CD4-positive, alpha-beta T cell treated with Interleukin-15 for 4 hours (primary cell): ENCODE data around the gene ZNF555.
A peak's percentile ranks its signal among the peaks of the same experiment; 100 is the strongest.
"Not testable (repeated sequence)": the region's sequence is repeated elsewhere in the genome, so short reads cannot be mapped to it uniquely, and the experiment has no call there.

Experiments
- DNase-seq: peaks from one replicate; pipeline ENCODE4 v3.0.0-alpha.2; 2020; ENCODE audit warnings: low spot score

ZNF555 gene

GRCh38 chr19:2840794-2841791 is at the start of gene ZNF555:
Gene ZNF555, plus strand, starts transcription at chr19:2841475. Its CDS starts 98 bp downstream, at chr19:2841573.
- peak; percentile 99 for DNase-seq

DNA sequence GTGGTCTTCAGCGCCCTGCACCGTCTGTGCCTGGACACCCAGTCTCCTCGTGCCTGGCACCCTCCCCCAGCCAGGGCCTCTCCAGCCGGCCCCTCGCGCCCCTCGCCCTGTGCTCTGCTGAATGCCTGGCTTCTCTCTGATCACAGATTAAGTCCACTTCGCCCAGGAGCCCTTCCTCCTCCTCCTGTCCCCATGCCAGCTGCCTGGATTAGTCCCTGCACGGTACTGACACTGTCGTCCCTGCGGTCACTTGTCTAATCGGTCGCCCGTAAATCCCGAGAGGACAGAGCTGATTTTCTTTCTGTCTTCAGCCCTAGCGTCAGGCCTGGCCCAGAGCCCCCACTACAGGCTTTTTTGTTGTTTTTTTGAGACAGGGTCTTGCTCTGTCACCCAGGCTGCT is 49.4 kb upstream of the ZNF555 start:
- no peak for DNase-seq

DNA sequence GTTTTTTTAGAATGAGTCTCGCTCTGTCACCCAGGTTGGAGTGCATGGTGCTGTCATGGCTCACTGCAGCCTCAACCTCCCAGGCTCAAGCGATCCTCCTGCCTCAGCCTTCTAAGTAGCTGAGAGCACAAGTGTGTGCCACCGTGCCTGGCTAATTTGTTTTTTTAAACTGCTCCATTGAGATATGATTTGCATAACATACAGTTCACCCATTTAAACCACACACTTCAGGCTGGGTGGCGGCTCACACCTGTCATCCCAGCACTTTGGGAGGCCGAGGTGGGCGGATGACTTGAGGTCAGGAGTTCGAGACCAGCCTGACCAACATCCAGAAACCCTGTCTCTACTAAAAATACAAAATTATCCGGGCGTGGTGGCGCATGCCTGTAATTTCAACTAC is 48.6 kb upstream of the ZNF555 start:
- not testable (repeated sequence) for DNase-seq

DNA sequence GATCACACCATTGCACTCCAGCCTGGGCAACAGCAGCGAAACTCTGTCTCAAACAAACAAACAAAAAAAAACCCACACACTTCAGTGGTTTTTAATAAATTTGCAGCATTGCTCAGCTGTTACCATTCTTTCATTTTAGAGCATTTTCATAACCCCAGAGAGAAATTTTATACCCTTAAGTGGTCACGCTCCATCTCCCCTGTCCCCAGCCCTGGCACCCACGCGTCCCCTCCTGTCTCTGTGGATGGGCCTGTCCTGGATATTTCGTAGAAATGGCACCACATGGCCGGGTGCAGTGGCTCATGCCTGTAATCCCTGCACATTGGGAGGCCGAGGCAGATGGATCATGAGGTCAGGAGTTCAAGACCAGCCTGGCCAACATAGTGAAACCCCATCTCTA is 48.1 kb upstream of the ZNF555 start:
- no peak for DNase-seq

- DNase-seq, result no peak
Observed at GRCh38 chr19:2793577-2793976, 47.7 kb upstream of the ZNF555 start.

DNA sequence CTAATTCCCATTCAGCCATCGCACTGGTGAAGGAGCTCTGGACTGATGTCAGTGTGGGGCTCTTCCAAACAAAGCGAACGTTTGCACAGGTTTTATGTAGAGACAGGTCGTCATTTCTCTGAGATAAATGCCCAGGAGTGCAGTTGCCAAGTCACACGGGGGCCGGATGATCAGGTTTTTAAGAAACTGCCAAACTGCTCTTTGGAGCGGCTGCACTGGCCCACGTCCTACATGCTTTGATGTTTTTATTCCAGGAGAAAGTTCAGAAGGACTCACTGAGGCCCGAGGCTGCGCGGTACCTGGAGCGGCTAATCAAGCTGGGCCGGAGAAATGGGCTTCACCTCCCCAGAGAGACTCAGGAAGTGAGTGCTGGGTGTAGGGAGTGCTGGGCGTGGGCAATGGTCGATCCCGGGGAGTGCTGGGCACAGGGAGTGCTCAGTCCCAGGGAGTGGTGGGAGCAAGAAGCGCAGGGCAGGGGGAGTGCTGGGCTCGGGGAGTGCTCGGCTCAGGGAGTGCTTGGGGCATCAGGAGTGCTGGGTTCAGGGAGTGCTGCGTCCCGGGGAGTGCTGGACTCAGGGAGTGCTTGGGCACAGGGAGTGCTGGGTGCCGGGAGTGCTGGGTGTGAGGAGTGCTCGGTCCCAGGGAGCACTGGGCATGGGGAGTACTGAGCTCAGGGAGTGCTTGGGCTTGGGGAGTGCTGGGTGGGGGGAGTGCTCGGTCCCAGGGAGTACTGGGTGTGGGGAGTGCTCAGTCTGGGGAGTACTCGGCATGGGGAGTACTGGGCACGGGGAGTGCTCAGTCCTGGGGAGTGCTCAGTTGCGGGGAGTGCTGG is 45.2 kb upstream of the ZNF555 start:
- DNase-seq, result no peak

DNA sequence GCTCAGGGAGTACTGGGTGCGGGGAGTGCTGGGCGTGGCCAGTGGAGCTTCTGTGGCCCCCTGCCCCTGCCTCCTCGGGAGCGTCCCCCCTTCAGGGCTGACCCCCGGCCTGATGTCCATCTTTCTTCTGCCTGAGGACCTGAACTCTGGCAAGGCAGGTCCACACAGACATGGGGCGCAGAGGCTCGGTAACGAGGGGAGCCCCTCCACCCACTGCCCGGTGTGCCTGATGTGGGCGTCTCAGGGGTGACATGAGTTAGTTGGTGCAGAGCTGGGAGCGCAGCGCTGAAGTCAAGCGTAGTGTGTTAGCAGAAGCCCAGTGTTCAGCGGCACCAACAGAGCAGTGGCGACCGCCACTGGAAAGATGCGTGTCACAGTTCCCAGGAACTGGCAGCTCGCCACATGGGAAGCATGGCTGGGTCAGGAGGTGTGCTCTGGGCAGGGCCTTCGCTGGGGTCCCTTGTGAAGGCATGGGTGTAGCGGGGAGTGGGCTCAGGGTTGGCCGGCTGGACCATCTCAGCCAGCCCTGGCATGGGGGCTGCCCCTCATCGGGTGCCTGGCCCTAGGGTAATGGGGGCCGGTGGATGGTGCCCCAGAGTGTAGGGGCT is 44.5 kb upstream of the ZNF555 start:
- DNase-seq, result no peak

DNA sequence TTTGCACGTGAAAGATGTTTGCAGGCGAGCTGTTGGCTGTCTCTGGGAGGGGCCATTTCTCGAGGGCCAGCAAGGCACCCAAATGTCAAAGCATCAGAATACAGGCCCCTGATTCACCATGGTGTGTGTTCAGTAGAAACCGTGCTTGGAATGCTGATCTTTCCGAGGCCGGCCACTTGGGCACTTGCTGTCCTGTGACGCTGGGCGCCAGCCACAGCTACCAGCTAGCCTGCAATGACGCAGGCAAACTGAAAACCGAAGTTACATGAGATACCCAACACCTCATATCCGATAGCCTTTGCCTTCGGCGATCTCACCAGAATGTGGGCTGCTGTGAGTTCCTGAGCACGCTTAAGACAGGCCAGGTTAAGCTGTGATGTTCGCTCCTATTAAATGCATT is 44.0 kb upstream of the ZNF555 start:
- DNase-seq, result no peak

DNA sequence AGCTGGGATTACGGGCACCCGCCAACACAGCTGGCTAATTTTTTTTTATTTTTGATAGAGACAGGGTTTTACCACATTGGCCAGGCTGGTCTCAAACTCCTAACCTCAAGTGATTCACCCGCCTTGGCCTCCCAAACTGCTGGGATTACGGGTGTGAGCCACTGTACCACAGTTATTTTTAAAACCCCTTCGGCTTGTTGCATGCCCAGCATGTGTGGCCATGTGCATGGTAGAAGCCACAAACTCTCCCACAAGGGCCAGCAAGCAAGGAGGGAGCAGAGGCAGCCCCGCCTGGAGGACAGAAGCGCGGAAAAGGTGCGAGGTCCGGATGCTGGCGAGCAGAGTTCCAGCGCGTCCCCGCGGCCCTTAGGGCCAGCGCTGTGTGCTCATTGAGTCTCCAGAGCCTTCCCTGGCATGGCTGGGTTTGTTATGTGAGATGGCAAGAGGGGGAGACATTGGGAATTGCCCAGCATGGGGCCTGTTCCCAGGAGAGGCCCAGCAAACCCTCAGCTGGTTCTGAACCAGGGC is 43.1 kb upstream of the ZNF555 start:
- no peak for DNase-seq

DNA sequence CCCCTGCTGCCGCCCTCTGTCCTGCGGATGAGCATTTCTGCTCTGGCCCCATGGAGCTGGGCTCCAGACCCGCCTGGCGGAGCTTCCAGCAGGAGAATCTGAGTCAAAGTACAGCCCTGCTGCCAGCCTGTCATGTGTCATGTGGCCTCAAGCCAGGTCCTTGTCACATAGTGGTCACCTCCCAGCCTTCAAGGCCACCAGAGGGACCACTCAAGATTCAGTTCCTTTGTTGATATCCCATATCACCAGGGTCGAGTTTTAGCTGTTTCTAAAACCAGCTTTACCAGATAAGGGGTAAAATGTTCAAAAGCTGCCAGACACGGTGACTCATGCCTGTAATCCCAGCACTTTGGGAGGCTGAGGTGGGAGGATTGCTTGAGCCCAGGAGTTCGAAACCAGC is 42.5 kb upstream of the ZNF555 start:
- no peak for DNase-seq

DNA sequence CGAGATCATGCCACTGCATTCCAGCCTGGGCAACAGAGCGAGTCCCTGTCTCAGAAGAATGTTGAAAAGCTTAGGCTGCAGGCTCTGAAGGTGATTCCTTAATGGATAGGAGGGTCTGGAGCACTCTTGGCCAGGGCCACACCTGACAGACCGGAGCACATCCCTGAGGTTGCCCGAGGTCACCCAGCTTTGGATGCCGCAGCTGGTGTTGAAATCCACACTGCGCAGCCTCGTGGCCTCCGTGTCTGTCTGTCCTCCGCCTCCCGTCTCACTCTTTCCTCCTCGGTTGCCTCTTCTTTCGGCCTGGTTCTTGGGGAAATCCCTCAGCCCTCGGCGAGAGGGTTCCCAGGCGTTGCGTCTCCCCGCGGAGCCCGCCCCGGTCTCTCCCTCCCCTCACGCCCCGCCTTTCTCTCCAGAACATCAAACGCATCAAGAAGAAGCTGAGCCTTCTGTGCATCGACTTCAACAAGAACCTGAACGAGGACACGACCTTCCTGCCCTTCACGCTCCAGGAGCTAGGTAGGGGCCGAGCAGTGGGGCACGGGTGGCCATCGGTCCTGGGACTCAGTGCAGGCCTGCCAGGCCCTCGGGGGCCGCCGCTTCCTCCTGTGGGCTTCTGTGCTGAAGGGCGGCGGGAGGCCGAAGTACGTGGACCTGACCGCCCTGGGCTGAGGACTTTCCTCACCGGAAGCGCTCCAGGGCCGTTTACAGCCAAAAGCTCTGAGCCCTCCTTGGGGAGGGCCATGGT is 41.8 kb upstream of the ZNF555 start:
- DNase-seq, result no peak

DNA sequence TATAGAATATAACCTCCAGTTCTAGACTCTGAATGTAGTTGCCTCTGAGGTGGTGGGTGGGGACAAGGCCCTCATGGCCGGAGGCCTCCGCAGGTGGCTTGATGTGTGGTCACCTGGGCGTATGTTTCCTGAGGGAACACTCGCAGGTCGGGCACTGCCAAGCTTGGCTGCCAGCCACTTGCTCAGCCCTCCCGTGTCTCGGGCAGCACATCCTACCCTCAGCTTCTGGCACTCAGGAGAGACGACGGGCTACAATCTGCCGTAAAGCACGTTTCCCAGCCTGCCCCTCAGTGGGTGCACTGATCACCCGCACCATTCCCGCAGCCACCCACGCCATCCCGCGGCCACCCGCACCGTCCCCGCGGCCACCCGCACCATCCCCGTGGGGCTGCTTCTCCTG is 40.8 kb upstream of the ZNF555 start:
- no peak for DNase-seq

GRCh38 chr19:2802826-2803225 is 38.4 kb upstream of the ZNF555 start:
- no peak for DNase-seq

GRCh38 chr19:2803486-2804155 is 37.7 kb upstream of the ZNF555 start:
- no peak for DNase-seq

- DNase-seq, result no peak
Observed at GRCh38 chr19:2804156-2805004, 36.9 kb upstream of the ZNF555 start.

DNA sequence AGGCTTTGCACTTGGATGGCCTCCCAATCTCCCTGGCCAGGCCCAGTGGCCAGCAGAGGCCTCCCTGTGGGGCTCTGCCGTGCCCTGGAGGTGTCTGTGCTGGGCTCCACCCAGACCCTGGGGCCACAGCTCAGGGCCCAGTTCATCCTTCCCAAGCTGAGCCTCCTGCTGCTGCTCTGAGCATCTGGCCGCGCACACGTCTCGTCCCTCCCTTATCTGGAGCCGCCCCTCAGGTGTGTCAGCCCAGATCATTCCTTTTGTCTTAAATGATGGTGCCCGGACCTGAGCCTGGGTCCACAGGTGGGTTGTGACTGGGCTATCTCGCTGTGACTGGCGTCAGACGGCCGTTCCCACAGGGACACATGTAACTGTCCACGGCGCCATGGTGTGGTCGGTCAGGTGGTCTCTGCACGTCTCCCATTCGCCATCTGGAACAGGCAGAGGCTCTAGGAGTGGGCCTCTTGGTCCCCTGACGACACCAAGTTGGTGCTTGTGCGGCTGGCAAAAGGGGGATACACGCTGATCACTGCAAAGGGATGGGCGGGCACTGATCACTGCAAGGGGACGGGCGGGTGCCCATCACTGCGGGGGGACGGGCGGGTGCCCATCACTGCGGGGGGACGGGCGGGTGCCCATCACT is 35.9 kb upstream of the ZNF555 start:
- DNase-seq, result no peak

GRCh38 chr19:2805991-2806649 is 35.2 kb upstream of the ZNF555 start:
- DNase-seq, result no peak

GRCh38 chr19:2806736-2807378 is 34.4 kb upstream of the ZNF555 start:
- DNase-seq, result no peak
